ENCODE data around the gene UBR7. TPM values are rescaled to one million over a fixed set of nuclear protein-coding genes. Genes with fewer than 3 reads are reported as not detected.

UBR7 gene, protein sequence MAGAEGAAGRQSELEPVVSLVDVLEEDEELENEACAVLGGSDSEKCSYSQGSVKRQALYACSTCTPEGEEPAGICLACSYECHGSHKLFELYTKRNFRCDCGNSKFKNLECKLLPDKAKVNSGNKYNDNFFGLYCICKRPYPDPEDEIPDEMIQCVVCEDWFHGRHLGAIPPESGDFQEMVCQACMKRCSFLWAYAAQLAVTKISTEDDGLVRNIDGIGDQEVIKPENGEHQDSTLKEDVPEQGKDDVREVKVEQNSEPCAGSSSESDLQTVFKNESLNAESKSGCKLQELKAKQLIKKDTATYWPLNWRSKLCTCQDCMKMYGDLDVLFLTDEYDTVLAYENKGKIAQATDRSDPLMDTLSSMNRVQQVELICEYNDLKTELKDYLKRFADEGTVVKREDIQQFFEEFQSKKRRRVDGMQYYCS
- total RNA-seq (2022; extraction: Qiagen RNA extraction; ENCODE audit: low read depth) = 21.5 to 29.6 TPM (median 27.6 TPM) in 5 replicates

DNA sequence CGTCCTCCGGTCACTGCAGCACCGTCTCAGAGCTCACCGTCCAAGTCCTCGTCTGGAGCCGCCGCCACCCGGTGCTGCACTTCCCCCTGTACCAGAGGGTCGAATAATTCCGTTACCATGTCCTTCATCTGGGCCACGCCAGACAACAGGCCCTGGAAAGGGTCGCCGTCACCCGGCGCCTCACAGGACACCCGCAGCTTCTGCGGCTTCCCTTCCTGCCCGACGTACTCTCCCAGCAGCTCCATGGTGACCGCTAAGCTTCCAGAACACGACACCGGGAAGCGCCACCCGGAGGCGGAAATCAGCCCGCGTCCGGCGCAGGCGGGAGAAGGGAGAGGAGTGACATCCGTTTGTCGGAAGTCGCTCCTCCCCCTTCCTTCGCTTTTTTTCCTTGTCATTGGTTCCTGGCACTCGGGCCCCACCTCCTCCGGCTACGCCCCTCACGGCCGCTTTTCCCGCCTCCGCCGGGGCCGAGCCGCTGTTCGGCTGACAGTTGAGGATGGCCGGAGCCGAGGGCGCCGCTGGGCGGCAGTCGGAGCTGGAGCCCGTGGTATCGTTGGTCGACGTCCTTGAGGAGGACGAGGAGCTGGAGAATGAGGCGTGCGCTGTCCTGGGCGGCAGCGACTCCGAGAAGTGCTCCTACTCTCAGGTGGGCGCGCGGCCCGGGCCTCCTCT is at the start of gene UBR7, which contains the start of gene GON7:
Gene UBR7, plus strand, starts transcription at position 464 of the 675 bp plus-strand sequence. Its CDS starts 36 bp downstream, at position 500.
Gene GON7, minus strand, starts transcription at position 273 of the 675 bp plus-strand sequence. Its CDS starts 28 bp downstream, at position 245.

DNA sequence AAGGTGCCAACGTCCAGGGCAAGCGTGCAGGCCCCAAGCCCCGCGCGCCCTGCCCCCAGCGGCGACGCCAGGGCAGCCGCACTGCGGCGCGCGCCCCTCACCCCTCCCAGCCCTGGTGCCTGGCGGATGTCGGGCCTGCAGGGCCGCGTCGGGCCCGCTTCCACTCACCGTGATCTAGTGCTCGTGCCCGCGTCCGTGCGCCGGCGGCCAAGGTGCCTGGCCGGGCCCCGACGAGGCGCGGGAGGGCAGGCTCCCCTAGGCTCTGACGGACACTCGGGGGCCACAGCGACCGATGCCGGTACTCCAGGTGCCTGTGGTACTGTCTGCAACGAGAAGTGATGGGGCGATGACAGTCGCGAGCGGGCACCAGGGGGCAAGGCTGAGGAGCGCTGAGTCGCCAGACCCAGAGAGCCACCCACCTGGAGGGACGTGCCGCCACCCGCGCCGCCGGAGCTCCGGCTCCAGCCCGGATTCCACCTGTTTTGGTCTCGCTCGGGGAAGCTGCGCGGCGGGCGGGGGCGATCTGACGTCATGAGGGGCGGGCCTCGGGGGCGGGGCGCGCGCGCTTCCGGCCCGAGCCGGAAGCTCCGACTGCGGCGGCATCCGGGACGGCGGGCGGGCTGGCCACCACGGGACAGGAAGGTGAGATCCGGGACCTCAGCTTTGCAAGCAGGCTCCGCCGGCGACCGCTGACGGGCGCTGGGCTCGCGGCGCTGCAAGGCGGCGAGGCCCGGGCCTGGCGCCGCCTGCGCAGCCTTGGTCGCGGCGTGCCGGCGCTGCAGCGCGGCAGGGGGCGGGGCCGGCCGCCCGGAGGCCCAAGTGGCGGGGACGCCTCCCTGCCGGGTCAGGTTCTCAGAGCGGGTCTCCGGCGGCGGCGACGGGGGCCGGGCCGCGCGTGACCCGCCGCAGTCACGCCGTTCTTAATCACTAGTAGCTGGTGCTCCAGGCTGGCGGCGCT is 22.4 kb upstream of the UBR7 start, which contains the start of the genes LYSET and MOAP1:
Gene LYSET, plus strand, starts transcription at position 927 of the 958 bp plus-strand sequence. CDS start 89 bp downstream, outside the sequence.
Gene MOAP1, minus strand, starts transcription at position 507 of the 958 bp plus-strand sequence. CDS start 655 bp downstream, outside the sequence.

Other genes starting within 250 kb of the UBR7 start
- 42.0 to 64.4 TPM (median 60.7 TPM) in 5 replicates for gene ITPK1, start 91.3 kb upstream of the UBR7 start, total RNA-seq (2022; extraction: Qiagen RNA extraction; ENCODE audit: low read depth)
- gene MOAP1, start 22.4 kb upstream of the UBR7 start, total RNA-seq (2022; extraction: Qiagen RNA extraction; ENCODE audit: low read depth) = 10.3 to 15.1 TPM (median 13.5 TPM) in 5 replicates
- gene LYSET, start 21.9 kb upstream of the UBR7 start, total RNA-seq (2022; extraction: Qiagen RNA extraction; ENCODE audit: low read depth) = 29.4 to 44.0 TPM (median 33.7 TPM) in 5 replicates
- gene GON7, start 191 bp upstream of the UBR7 start, total RNA-seq (2022; extraction: Qiagen RNA extraction; ENCODE audit: low read depth) = 11.7 to 17.2 TPM (median 14.5 TPM) in 5 replicates
- 8.2 to 12.9 TPM (median 12.0 TPM) in 5 replicates for gene BTBD7, start 125.8 kb downstream of the UBR7 start, total RNA-seq (2022; extraction: Qiagen RNA extraction; ENCODE audit: low read depth)
- gene COX8C, start 139.9 kb downstream of the UBR7 start, total RNA-seq (2022; extraction: Qiagen RNA extraction; ENCODE audit: low read depth) = not detected in 5 replicates
- gene UNC79, start 223.7 kb downstream of the UBR7 start, total RNA-seq (2022; extraction: Qiagen RNA extraction; ENCODE audit: low read depth) = 0.01 to 0.04 TPM in 2 of 5 replicates, not detected in the others

Measured in A549 treated with ZK216348 at 1 μM for 4 hours (cell line).